ENCODE results near the gene FRMPD2. TPM values are rescaled to one million over a fixed set of nuclear protein-coding genes. Genes with fewer than 3 reads are reported as not detected.
"Not testable (repeated sequence)": the region's sequence is repeated elsewhere in the genome, so short reads cannot be mapped to it uniquely, and the experiment has no call there.

Gene FRMPD2
- total RNA-seq, 1 experiment from 2014 or later, result 0.27 TPM

DNA sequence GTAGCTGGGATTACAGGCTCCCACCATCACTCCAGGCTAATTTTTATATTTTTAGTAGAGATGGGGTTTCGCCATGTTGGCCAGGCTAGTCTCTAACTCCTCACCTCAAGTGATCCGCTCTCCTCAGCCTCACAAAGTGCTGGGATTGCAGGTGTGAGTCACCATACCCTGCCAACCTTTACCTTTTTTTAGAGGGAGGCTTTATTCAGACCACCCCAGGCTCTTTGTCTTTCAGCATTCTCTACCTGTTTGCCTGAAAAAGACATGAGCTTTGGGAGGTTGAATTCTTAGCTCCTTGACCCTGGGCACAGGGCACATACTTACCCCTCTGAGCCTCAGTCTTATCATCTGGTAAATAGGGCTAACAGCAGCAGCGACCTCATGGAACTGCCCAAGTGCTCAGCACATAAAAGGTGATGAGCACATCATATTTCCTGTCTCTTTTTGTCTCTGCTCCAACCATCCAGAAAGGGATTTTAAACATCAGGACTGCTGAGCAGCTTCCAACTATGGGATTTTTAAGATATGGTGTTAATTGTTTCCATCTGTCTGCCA is 17.0 kb downstream of the FRMPD2 start:
- DNase-seq (ENCODE audit: low spot score), result no peak
- in situ Hi-C loops (cut with HindIII; ENCODE audit: low sequenced_read_pairs), result no loop called here

DNA sequence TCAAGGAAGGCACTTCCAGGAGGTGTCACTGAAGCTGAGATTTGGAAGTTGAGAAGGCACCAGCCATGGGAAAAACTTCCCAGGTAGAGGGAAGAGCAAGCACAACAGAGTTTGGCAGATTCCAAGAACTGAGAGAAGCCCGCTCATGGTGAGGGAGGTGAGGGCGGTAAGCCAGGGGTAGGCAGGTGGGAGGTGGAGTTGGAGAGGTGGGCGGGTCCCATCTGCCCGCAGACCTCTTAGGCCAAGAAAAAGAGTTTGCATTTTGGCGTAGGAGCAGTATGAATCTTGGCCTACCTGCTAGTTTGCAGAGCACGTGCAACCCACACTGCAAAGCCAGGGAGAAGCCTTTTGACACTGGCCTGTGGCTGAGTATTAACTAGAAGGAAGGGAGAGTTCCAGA is 18.8 kb downstream of the FRMPD2 start:
- in situ Hi-C loops (cut with HindIII; ENCODE audit: low sequenced_read_pairs), result no loop called here
- DNase-seq (ENCODE audit: low spot score), result no peak

DNA sequence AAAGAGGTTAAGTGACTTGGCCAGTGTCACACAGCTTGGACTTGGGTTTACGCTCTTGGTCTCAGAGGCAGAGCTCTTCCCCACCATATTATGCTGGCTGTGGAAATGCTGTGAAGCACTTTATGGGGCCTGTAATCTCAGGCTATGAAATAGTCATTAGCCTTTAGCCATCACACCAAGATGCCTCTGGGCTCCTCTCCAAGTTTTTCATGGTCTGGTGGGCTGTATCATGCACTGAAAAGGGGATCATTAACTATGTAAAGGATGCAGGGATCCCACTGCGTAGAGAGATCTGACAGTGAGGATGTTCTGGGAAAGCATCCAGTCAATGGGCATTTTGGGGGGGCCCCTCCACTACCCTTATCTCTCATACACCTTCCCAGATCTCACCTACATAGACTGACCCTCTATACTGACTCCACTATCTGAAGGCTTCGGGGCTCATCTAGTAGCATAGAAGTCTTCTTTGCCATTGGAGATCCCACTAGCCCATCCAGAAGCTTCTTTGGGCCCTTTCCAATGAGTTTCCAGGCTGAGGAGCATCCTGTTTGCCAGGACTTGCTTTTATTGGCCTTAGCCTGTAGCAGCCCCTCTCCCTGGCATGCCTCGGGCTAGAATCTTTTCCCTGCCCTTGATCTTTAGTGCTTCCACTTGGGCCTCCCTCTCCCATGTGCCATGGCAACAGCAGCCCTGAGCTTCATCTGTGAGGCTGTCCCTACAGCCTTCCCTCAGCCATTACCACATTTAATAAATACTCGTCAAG is 19.6 kb downstream of the FRMPD2 start:
- no peak for DNase-seq (ENCODE audit: low spot score)
- in situ Hi-C loops (cut with HindIII; ENCODE audit: low sequenced_read_pairs), result no loop called here

GRCh38 chr10:48253970-48254657 is 20.4 kb downstream of the FRMPD2 start:
- DNase-seq (ENCODE audit: low spot score), result no peak
- in situ Hi-C loops (cut with HindIII; ENCODE audit: low sequenced_read_pairs), result no loop called here

DNA sequence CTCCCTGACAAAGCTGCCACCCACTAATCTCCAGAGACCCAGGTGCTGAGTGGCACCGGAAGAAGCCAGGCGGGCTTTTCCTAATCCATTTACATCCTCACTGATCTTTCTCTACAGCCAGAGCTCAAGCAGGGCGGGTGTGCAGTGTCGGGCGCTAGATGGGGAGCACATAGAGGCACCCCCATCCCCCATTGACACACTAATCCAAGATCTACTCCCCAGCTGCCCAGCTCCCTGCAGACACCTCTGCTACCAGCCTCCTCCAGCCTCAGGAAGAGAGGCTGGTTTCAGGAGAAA is 22.2 kb downstream of the FRMPD2 start:
- DNase-seq (ENCODE audit: low spot score), result no peak
- in situ Hi-C loops (cut with HindIII; ENCODE audit: low sequenced_read_pairs), result no loop called here

GRCh38 chr10:48251525-48252353 is 22.8 kb downstream of the FRMPD2 start:
- in situ Hi-C loops (cut with HindIII; ENCODE audit: low sequenced_read_pairs), result no loop called here
- DNase-seq (ENCODE audit: low spot score), result no peak

- peak; percentile 13 for DNase-seq (ENCODE audit: low spot score)
- in situ Hi-C loops (cut with HindIII; ENCODE audit: low sequenced_read_pairs), result no loop called here
Measured at GRCh38 chr10:48251152-48251524, 23.4 kb downstream of the FRMPD2 start.

DNA sequence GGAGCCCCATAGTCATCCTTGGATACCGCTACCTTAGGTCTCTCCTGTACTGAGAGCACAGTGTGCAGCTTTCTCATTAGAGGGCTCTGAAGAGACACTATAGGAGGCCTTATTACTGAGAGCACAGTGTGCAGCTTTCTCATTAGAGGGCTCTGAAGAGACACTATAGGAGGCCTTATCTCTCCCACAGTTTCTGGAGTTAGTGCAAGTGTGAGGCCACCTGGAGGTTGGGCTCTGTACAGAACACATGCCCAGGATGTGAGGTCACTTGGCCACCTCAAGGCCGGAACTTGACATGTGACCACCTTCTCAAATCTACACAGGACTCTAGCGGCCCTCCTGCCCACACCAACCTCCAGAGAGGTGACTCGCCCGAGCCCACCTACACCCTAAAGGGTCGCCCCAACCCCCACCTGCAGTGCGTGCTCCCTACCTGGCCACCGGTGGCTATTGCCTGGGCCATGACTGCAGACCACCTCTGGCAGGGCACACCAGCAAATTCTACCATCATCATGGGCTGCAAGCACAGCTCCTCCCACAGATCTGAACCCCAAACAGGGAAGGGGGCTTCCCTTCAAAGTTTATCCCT is 24.6 kb downstream of the FRMPD2 start:
- in situ Hi-C loops (cut with HindIII; ENCODE audit: low sequenced_read_pairs), result no loop called here
- DNase-seq (ENCODE audit: low spot score), result no peak

- DNase-seq (ENCODE audit: low spot score), result peak; percentile 17
- in situ Hi-C loops (cut with HindIII; ENCODE audit: low sequenced_read_pairs), result no loop called here
Measured at GRCh38 chr10:48249004-48249762, 25.3 kb downstream of the FRMPD2 start.

GRCh38 chr10:48248462-48248861 is 26.0 kb downstream of the FRMPD2 start:
- in situ Hi-C loops (cut with HindIII; ENCODE audit: low sequenced_read_pairs), result no loop called here
- DNase-seq (ENCODE audit: low spot score), result no peak

DNA sequence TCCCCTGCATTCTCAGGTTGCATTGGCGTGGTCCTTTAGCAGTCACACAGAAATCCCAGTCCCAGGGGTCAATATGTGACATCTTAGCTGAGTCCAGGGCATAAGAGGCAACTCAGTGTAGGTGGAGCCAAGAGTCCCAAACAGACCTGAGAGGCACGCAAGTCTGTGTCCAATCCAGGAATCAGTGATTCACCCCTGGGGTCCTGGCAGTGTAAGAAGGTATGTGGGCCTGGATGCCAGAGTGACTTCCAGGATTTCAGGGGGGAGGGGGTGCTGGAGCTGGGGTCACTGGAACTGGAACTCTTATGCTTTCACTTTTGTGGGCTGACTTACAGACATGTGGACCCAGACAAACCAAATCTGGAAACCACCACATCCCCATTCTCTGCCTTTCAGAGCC is 26.8 kb downstream of the FRMPD2 start:
- in situ Hi-C loops (cut with HindIII; ENCODE audit: low sequenced_read_pairs), result no loop called here
- DNase-seq (ENCODE audit: low spot score), result no peak

GRCh38 chr10:48246501-48246900 is 28.0 kb downstream of the FRMPD2 start:
- no peak for DNase-seq (ENCODE audit: low spot score)
- in situ Hi-C loops (cut with HindIII; ENCODE audit: low sequenced_read_pairs), result no loop called here

- DNase-seq (ENCODE audit: low spot score), result no peak
- in situ Hi-C loops (cut with HindIII; ENCODE audit: low sequenced_read_pairs), result no loop called here
Measured at GRCh38 chr10:48245977-48246376, 28.5 kb downstream of the FRMPD2 start.

DNA sequence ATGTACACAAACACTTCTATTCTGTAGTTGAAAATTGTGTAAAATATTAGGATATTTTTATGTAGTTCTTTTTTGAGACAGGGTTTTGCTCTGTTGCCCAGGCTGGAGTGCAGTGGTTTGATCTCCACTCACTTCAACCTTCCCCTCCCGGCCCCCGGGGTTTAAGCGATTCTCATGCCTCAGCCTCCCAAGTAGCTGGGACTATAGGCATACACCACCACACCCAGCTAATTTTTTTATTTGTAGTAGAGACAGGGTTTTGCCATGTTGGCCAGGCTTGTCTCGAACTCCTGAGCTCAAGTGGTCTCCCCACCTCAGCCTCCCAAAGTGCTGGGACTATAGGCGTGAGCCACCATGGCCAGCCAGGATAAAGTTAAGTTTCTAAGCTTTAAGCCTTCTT is 30.6 kb downstream of the FRMPD2 start:
- in situ Hi-C loops (cut with HindIII; ENCODE audit: low sequenced_read_pairs); DNase-seq (ENCODE audit: low spot score): not testable (repeated sequence)

GRCh38 chr10:48243487-48243886 is 31.0 kb downstream of the FRMPD2 start:
- DNase-seq (ENCODE audit: low spot score), result no peak
- in situ Hi-C loops (cut with HindIII; ENCODE audit: low sequenced_read_pairs), result no loop called here

DNA sequence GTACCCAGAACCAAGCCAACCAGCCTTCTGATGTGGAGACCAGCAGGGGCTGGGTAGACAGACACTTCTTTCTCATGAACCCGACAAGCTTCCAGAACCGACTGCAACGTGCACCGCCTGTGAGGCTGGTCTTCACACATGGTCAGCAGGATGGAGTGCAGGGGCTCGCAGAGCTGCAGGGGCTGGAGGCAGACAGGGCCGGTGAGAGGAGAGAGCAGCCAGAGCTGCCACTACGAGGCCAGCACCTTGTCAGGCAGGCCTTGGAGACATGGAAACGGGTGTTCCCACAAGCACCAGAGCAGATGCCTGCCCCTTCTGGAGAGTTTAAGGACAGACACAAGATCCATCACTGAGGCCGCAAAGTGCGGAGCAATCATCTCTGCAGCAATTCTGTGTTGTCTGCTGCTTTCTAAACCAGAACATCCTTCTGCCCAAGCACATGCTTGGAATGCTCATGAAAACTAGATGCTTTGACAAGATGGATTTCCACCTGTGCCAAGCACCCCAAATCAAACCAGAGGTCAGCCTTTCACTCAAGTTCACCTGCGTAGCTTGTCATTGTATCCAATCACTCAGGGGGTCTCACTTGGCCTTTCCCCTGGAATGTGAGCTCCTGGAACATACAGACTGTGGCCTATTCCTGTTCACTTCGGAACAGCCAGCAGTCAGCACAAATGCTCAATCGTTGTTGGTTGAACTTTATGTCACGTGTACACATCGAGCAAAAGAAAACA is 32.2 kb downstream of the FRMPD2 start:
- in situ Hi-C loops (cut with HindIII; ENCODE audit: low sequenced_read_pairs), result no loop called here
- DNase-seq (ENCODE audit: low spot score), result no peak

DNA sequence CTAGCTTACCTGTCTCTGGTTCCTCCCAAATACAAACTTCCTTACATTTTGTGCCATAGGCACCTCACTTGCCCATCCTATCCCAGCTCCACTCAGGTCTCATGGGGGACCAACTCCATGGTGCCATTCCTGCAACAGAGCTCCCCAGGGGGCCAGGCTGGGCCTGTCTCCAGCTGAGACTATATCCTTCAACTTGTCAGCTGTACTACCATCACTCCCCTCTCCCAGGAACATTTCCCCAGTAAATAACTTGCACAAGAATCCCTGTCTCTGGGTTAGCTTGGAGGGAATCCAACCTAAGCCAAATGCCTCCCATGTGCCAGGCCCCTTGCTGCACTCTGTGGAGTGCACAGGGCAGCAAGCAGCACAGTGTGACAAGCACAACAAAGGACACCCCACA is 33.2 kb downstream of the FRMPD2 start:
- DNase-seq (ENCODE audit: low spot score), result no peak
- in situ Hi-C loops (cut with HindIII; ENCODE audit: low sequenced_read_pairs), result no loop called here

DNA sequence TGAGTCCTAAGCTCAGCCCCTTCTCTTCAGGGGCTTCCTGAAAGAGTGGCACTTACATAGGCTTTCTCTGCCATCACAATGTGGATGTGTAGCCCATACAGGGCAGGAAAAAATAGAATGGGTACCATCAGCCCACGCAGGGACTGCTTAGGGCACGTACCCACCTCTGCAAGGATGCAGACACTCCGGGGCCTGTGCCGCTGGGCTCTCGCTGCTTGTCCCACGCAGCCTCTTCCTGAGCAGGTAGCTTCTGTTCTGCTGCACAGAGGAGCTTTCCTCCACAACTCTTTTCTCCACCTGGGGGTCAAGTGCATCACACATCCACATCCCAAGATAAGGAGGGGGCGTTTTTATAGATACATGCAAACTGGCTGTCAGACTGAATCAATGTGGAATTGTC is 34.3 kb downstream of the FRMPD2 start:
- no peak for DNase-seq (ENCODE audit: low spot score)
- in situ Hi-C loops (cut with HindIII; ENCODE audit: low sequenced_read_pairs), result no loop called here
